ENCODE results near the gene AMBRA1.
A peak's percentile ranks its signal among the peaks of the same experiment; 100 is the strongest.

The AMBRA1 gene

DNA sequence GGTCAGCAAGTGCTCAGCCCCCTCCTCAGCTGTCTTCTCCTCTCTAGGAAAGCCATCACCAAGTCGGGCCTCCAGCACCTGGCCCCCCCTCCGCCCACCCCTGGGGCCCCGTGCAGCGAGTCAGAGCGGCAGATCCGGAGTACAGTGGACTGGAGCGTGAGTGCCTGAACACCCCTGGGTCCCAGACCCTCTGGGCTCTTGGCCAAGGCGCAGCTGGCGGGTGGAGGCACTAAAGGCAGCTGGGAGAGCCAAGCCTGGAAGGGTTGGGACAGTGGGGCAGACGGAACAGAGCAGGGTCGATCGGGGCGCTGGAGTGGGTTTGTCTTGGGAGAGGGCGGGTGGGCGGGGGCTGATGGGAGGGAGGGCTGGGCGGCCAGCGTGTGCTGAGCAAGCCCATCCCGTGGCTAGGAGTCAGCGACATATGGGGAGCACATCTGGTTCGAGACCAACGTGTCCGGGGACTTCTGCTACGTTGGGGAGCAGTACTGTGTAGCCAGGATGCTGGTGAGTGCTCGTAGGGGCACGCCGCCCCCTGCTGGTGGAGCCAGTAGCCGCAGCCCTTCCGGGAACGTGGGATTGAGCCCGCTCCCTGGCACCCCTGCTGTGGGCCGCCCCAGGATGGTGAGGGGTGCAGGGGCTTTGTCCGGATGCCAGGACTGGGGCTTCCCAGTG is 226.4 kb downstream of the AMBRA1 start:
- peak; percentile 62 for DNase-seq (ENCODE audit: low spot score)

DNA sequence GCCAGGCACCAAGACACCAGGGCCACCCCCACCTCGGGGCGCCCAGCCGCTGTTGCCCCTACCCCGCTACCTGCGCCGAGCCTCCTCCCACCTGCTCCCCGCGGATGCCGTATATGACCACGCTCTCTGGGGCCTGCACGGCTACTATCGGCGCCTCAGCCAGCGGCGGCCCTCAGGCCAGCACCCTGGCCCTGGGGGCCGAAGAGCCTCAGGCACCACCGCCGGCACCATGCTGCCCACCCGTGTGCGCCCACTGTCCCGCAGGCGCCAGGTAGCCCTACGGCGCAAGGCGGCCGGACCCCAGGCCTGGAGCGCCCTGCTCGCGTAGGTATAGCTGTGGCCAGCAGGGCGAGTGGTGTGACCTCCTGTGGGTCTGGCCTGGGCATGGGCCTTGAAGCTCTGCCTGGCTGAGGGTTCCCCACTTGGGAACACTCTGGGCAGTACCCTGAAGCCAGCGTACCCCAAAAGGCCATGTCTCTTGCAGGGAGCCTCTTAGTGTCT is 227.1 kb downstream of the AMBRA1 start:
- DNase-seq (ENCODE audit: low spot score), result no peak

- DNase-seq (ENCODE audit: low spot score), result no peak
Measured at GRCh38 chr11:46366260-46366659, 227.6 kb downstream of the AMBRA1 start.

- DNase-seq (ENCODE audit: low spot score), result no peak
Measured at GRCh38 chr11:46364791-46365190, 229.0 kb downstream of the AMBRA1 start.

- DNase-seq (ENCODE audit: low spot score), result no peak
Measured at GRCh38 chr11:46364056-46364455, 229.8 kb downstream of the AMBRA1 start.

- peak; percentile 82 for DNase-seq (ENCODE audit: low spot score)
Measured at GRCh38 chr11:46363455-46364005, 230.3 kb downstream of the AMBRA1 start.

DNA sequence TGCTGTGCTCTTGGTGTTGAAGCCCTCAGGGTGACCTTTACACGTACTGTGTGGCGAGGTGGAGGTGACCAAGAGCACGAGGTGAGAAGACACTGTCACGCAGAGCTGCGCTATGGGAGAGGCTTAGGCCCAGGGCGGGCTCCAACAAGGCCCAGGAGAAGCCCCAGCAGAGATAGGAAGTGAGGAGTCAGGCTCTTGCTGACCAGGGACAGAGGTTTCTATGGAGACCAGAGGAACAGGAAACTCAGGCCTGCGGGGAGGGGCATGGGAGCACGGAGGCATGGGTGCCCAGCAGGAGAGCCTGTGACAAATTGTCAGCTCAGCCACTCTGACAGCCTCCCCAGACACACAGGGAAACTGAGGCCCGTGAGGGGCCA is 230.8 kb downstream of the AMBRA1 start:
- DNase-seq (ENCODE audit: low spot score), result peak; percentile 76

- no peak for DNase-seq (ENCODE audit: low spot score)
Measured at GRCh38 chr11:46362156-46363030, 231.4 kb downstream of the AMBRA1 start.

DNA sequence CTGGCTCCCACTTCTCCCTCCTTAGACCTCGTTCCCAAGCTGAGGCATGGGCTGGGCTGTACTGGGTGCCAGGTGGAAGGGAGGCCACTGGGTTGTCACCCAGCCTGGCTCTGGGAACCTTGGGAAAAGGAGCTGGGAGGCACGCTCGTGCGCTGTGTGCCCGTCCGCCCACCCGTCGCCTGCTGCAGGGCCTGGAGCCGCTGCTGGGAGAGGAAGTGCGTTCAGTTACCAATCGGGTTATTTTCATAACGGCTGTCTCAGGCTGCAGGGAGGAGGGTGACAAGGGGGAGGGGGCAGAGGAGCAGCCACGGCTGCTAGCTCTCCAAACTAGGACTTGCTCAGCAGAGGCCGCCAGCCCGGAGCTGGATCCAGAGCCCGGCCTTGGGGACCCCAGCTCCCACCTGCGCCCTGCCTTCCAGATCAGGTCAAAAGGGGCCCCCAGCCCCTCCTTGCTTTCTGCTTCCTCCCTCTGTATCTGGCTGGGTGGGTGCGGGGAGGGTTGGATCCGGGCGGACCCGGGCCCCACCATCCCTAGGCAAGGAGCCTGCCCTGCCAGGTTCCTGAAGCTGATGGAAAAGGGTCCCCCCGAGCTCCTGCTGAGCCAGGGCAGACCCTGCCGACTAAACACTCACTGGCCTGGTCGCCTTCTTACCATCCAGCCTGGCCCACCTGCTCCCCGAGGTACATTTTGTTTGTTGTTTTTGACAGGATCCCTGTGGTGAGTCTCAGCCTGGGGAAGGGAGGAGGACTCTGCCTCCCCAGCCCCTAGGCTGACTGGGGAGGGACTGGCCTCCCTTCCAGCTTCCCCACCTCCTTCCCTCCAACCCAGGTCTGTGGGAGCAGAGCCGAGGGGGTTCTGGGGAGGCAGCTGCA is 232.3 kb downstream of the AMBRA1 start:
- peak; percentile 74 for DNase-seq (ENCODE audit: low spot score)

GRCh38 chr11:46360878-46361277 is 232.9 kb downstream of the AMBRA1 start:
- no peak for DNase-seq (ENCODE audit: low spot score)

DNA sequence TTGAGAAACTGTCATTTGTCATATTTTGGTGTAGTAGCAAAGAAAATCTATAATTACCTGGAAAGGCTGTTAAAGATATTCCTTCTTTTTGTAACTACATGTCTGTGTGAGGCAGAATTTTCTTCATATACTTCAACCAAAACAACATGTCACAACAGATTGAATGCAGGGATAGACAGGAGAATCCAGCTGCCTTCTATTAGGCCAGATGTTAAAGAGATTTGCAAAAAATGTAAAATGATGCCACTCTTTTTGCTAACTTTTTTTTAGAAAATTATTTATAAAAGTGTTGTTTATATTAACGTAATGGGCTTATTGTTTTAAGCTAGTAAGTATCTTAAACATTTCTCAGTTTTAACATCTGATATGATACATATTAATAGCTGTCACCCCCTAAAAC is 233.9 kb downstream of the AMBRA1 start:
- DNase-seq (ENCODE audit: low spot score), result no peak

DNA sequence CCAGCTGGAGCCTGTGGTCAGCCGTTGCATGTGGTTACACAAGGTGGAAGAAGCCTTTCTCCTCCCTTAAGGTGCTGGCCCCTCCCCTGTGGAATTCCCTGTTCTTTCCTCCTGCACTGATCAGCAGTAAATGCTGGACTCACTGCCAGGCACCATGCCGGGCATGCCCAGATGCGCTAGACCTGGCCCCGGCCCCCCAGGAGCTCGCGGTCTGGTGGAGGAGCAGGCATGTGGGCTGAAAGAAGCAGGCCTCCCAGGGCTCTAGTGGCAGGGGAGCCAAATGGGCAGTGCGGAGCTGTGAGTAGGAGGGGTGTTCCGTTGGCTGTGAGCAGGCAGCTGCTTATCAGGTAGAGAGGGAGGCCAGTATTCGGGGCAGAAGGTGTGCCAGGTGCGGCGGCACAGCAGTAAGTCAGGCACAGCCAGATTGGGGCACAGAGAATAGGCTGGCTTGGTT is 236.3 kb downstream of the AMBRA1 start:
- no peak for DNase-seq (ENCODE audit: low spot score)

GRCh38 chr11:46356924-46357482 is 236.8 kb downstream of the AMBRA1 start:
- DNase-seq (ENCODE audit: low spot score), result no peak

DNA sequence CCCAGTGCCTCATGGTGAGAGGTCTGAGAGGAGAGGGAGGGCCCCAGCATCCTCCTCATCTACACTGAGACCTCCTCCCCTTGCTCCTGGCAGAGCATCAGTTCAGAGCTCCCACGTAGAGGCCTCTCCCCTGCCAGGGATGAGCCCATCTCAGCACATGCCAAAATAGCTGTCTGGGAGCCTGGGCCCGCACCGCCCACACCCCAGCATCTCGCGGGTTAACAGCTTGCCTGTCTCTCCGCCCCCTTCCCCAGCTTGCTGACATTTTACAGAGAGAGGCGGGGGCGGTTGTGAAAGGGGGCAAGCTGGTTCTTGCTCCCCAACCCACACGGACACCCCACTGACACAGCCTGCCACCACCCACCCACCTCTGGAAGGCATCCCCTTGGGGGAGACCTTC is 240.1 kb downstream of the AMBRA1 start:
- no peak for DNase-seq (ENCODE audit: low spot score)

- peak; percentile 52 for DNase-seq (ENCODE audit: low spot score)
Measured at GRCh38 chr11:46352063-46352841, 241.6 kb downstream of the AMBRA1 start.

- DNase-seq (ENCODE audit: low spot score), result no peak
Measured at GRCh38 chr11:46351606-46352005, 242.2 kb downstream of the AMBRA1 start.

DNA sequence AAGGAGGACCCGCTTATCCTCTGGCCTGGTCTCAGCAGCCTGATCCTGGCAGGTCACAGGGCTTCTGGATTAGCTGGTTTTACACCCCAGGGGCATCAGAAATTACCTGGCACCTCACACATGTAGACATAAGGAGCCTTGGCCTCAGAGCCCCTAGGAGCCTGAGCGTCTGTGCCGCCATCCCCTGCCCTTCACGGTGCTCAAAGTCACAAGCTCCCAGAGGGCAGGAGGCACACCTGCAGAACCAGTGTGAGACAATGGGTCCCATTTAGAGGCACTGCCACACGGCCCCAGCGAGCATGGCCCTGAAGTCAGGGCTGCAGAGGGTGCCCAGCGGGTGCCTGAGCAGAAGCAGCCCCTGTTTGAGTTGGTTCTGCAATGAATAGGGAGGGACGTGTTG is 242.7 kb downstream of the AMBRA1 start:
- no peak for DNase-seq (ENCODE audit: low spot score)

GRCh38 chr11:46350695-46351094 is 243.1 kb downstream of the AMBRA1 start:
- DNase-seq (ENCODE audit: low spot score), result no peak

GRCh38 chr11:46348566-46349401 is 245.0 kb downstream of the AMBRA1 start:
- no peak for DNase-seq (ENCODE audit: low spot score)
